ENCODE measurements around the gene ARRDC4. TPM values are rescaled to one million over a fixed set of nuclear protein-coding genes. Genes with fewer than 3 reads are reported as not detected.

Gene ARRDC4
- total RNA-seq, 4 donors from 2014 or later: 20.9 to 50.6 (median 33.5) TPM

DNA sequence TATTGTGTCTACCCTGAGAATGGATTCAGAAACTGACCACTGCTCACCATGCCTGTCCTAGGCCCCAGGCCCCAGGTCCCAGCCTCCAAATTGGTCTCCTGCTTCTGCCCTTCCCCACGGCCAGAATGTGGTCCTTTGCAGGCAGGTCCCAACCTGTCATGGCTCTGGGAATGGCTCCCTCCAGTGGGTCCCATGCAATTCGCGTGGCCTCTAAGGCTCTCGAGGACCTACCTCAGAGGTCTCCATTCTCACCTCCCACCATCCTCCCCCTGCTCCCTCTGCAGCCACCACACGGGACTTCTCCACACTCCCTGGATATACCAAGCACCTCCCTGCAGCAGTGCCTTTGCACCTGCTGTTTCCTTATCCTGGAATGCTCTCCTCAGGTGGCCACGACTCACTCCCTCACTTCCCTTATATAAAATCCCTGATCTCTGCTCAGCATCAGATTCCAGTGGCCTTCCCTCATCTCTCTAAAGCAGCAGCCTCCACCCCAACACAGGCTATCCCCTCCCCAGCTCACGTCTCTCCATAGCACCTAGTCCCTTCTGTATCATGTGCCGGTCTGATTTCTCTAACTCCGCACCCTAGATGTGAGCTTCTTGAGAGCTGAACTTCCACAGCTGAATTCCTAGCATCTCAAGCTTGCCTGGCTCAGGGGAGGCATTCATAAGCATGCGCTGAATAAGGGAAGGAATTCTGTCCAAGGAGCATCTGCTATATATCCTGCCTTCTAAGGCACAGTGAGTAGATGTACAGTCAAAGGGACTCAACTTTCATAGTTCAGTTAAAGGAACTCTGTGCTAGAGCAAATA is 56.9 kb downstream of the ARRDC4 start:
- no peak for ATAC-seq (ENCODE audit: low FRiP score)
- DNase-seq (ENCODE audit: low spot score): no peak

DNA sequence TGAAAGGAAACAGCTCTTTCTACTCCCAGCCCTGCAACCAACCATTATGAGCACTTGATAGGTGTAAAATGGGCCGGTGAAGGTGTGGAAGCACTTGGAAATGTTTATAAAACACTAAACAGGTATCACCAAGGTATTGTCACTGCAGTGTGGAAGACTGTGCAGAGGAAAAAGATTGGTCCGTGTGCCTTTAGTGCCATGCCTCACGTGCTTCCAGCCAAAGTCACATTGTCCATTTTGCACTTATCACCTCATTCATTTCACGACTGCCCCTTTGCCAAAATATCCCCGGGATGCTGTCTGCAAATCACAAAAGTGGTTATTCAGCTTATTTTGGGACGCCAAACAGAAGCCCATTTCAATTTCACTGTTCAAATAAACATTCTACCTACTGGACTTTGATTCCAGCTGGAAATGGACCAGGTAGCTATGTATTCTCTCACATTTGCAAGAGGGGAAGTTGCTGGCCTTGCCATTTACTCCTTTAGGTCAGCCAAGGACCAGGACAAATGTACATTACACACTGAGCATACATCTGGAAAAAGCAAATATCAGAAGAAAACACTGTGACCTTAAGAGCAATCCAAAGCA is 58.4 kb downstream of the ARRDC4 start:
- ATAC-seq (ENCODE audit: low FRiP score): no peak
- DNase-seq (ENCODE audit: low spot score): no peak
- TF ChIP-seq, protein P1, sequence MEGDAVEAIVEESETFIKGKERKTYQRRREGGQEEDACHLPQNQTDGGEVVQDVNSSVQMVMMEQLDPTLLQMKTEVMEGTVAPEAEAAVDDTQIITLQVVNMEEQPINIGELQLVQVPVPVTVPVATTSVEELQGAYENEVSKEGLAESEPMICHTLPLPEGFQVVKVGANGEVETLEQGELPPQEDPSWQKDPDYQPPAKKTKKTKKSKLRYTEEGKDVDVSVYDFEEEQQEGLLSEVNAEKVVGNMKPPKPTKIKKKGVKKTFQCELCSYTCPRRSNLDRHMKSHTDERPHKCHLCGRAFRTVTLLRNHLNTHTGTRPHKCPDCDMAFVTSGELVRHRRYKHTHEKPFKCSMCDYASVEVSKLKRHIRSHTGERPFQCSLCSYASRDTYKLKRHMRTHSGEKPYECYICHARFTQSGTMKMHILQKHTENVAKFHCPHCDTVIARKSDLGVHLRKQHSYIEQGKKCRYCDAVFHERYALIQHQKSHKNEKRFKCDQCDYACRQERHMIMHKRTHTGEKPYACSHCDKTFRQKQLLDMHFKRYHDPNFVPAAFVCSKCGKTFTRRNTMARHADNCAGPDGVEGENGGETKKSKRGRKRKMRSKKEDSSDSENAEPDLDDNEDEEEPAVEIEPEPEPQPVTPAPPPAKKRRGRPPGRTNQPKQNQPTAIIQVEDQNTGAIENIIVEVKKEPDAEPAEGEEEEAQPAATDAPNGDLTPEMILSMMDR (IDR thresholded peaks at IDR 0.05): no peak

More for the DNA sequence above, 56.9 kb downstream of the ARRDC4 start:
- TF ChIP-seq, protein P1 (IDR thresholded peaks at IDR 0.05): no peak

Data from omental fat pad (tissue), 4 donors.